Measurements from ENCODE around the gene LRRTM4. TPM values are rescaled to one million over a fixed set of nuclear protein-coding genes. Genes with fewer than 3 reads are reported as not detected.

LRRTM4 gene
- total and polyA plus RNA-seq, 8 donors: 0.38 to 3.3 (median 2.0) TPM

GRCh38 chr2:76946631-76947145, 575.5 kb downstream of the LRRTM4 start:
- Histone ChIP-seq H3K27ac (peak overlapping the region in 1 of 2 donors; percentile 5), H3K9me3 (no peaks in the 10 kb centered on the region), H3K4me1 (no peaks in the 10 kb centered on the region), H3K27me3 (no peaks in the 10 kb centered on the region), H3K36me3 (no peaks in the 10 kb centered on the region), H3K4me3 (no peak overlapping the region)
- DNase-seq (peak in 2 of 4 donors; percentile 69 to 73), ATAC-seq (peak; percentile 22)
- TF ChIP-seq CTCF (IDR thresholded peaks at IDR 0.05): no peak
- intact Hi-C loops (cut with DNase I): no loop called here

GRCh38 chr2:76940559-76940958, 581.6 kb downstream of the LRRTM4 start:
- ATAC-seq: no peak
- intact Hi-C loops (cut with DNase I): no loop called here

DNA sequence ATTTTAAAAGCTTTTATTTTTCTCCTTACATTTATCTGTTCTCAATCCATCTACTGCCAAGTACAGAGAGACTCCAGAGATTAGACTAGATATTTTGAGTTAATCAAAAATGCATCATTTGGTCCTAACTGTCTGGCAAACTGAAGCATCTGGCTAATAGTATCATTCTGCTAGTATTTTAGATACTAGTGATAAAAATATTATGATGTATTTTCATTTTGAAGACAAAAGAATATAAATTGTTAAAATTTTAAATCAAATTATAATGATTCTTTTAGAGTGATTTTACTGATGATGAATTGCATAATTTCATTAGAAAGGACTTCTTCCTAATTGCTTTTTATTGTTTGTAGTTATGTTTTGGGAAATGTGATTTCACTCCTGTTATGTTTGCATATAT, 584.0 kb downstream of the LRRTM4 start:
- ATAC-seq (no peak), DNase-seq (no peak)
- H3K27me3 ChIP-seq: no peaks in the 10 kb centered on the region
- intact Hi-C loops (cut with DNase I): no loop called here
- H3K36me3 ChIP-seq: no peaks in the 10 kb centered on the region
- H3K27ac ChIP-seq: no peak overlapping the region
- no peaks in the 10 kb centered on the region for H3K9me3 ChIP-seq
- no peaks in the 10 kb centered on the region for H3K4me1 ChIP-seq
- no peak for TF ChIP-seq CTCF (IDR thresholded peaks at IDR 0.05)
- no peak overlapping the region for H3K4me3 ChIP-seq

More at GRCh38 chr2:76940559-76940958, 581.6 kb downstream of the LRRTM4 start:
- H3K9me3 ChIP-seq: no peaks in the 10 kb centered on the region
- H3K27ac ChIP-seq: no peak overlapping the region
- TF ChIP-seq CTCF (IDR thresholded peaks at IDR 0.05): no peak
- DNase-seq: no peak
- H3K4me1 ChIP-seq: no peaks in the 10 kb centered on the region
- H3K36me3 ChIP-seq: no peaks in the 10 kb centered on the region
- no peak overlapping the region for H3K4me3 ChIP-seq
- H3K27me3 ChIP-seq: no peaks in the 10 kb centered on the region

DNA sequence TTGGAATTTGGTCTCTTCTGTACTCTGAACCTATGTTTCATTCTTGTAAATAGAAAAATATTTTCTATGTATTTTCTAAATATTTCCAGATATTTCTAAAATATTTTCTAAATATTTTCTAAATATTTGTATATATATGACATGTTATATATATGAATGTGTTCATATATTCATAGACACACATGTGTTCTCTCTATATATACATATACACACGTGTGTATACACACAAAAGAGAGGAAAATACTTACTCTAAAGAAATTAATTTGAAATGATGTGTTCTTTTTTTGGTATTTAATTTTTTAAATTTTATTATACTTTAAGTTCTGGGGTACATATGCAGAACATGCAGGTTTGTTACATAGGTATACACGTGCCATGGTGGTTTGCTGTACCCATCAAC, 589.6 kb downstream of the LRRTM4 start:
- Histone ChIP-seq H3K4me3 (no peak overlapping the region), H3K4me1 (no peaks in the 10 kb centered on the region), H3K9me3 (no peaks in the 10 kb centered on the region), H3K27me3 (no peaks in the 10 kb centered on the region), H3K27ac (no peak overlapping the region), H3K36me3 (no peaks in the 10 kb centered on the region)
- DNase-seq: no peak
- no peak for ATAC-seq
- no peak for TF ChIP-seq CTCF (IDR thresholded peaks at IDR 0.05)
- intact Hi-C loops (cut with DNase I): no loop called here

DNA sequence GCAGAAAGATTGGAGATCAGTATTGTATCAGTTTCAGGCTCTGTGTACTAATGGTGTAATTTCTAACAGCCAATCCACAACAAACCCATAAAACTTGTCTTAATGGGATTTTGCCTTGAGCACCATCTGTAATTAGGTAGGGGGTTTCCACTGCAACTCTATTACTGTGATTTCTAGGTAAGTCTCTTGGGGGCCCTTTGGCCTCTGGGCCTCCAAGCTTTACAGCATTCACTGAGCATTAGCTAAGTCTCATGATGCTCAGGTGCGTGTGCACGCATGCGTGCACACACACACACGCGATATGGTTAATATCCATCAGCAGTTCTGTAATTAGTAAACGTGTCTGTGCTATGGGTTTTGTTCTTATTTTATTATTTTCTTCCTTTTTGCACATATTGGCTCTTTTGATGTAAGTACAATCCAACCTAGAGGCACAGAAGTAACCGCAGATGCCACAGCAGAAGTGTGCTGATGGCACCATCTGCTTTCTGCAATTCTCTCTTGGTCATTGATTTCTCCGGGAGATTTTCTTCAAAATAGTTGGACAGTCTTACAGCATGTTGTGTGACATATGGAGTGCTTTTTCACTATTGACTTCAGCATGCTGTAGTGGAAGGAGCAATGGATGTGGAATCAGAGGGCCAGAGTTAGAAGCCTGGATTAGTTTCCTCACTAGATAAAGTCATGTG, 592.0 kb downstream of the LRRTM4 start:
- intact Hi-C loops (cut with DNase I): no loop called here
- H3K36me3 ChIP-seq: no peaks in the 10 kb centered on the region
- ATAC-seq (no peak), DNase-seq (no peak)
- H3K4me3 ChIP-seq: no peak overlapping the region
- H3K9me3 ChIP-seq: no peaks in the 10 kb centered on the region
- no peak overlapping the region for H3K27ac ChIP-seq
- no peaks in the 10 kb centered on the region for H3K27me3 ChIP-seq
- no peaks in the 10 kb centered on the region for H3K4me1 ChIP-seq
- no peak for TF ChIP-seq CTCF (IDR thresholded peaks at IDR 0.05)

Data from left lung (tissue), 10 donors.